GM12873 (cell line): ENCODE results near the gene MEGF11.

Experiments used
- TF ChIP-seq, protein P1 (sequence below): IDR thresholded peaks from 2 replicates; pipeline ENCODE4 v1.5.1; 2012; ENCODE audit warnings: low read depth, mild to moderate bottlenecking, moderate library complexity, low read length, control low read depth; ENCODE audit not compliant: insufficient read depth; ENCODE audit errors: missing control alignments

The MEGF11 gene

DNA sequence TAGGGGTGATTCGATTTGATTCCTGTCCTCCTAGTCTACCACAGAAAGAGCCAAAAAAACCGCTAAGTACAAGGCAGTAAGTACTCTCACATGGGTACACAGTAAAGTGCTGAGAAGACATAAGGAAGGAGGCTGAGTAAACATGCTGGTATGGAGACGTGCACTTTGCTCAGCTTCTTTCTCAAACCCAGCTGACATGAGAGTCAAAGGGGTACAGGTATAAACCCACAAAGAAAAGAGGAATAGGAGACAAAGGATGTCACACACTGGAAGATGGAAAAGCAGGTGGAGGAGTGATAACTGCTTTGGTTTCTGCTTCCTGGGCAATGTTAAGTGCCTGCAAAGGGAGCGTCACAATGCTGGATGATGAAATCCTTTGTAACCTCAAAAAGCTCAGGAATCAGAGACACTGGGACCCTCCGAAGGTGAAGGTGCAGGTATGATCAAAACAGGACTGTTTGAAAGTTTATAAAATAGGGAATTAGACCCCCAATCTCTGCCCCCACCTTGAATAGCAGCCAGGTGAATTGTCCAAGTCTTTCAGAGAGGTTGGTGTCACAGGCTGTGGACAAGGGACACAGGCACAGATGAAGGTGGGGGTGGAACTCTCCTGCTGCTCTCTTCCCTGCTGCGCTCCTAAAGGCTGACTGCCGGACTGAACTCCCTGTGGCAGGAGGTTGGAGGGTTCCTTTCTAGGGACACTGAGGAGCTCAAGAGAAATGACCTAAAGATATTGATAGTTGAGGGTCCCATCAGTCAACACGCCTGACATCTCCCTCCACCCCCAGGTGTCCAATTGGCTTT lies 282.4 kb downstream of the MEGF11 start:
- TF ChIP-seq, protein P1, sequence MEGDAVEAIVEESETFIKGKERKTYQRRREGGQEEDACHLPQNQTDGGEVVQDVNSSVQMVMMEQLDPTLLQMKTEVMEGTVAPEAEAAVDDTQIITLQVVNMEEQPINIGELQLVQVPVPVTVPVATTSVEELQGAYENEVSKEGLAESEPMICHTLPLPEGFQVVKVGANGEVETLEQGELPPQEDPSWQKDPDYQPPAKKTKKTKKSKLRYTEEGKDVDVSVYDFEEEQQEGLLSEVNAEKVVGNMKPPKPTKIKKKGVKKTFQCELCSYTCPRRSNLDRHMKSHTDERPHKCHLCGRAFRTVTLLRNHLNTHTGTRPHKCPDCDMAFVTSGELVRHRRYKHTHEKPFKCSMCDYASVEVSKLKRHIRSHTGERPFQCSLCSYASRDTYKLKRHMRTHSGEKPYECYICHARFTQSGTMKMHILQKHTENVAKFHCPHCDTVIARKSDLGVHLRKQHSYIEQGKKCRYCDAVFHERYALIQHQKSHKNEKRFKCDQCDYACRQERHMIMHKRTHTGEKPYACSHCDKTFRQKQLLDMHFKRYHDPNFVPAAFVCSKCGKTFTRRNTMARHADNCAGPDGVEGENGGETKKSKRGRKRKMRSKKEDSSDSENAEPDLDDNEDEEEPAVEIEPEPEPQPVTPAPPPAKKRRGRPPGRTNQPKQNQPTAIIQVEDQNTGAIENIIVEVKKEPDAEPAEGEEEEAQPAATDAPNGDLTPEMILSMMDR = no peak

DNA sequence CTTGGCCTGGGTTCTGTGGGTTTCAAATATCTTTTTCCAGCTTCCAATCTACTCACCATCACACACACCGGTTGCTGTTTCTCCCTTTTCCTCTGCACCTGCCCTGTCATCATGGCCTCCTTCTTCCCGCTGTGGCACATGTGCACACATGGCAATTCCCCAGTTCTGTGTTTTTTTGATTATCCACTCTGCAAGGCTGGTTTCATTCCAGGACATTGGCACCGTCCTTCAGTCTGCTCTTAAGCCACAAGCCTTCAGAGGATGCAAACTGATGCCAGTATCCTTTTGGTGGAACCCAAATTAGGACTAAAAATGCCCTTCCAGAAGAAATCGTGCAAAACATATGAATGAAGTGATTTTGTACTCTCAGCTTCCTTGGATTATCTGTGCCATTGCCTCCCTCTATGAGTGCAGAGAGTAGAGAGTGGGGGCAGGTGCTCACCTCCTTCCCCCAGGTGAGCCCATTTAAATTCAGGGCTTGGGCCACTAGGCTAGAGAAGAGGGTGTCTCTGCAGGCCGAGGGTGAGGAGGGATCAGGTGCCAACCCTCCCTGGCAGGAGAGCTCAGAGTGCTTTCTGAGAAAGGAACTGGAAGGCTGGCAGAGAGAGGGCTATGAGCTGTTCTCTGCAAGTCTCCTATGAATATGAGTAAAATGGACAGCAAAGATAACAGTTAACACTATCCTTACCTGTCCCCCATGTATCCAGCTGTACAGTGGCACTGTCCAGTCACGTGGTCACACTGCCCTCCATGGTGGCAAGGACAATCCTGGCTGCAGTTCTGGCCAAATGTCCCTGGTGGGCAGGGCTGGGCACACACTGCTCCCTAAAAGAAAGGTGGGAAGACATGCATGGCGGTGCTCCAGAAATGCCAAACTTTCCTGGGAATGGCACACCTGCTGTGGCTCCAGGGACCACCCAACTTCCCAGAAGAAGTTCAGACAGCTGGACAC lies 283.4 kb downstream of the MEGF11 start:
- TF ChIP-seq, protein P1 = no peak

DNA sequence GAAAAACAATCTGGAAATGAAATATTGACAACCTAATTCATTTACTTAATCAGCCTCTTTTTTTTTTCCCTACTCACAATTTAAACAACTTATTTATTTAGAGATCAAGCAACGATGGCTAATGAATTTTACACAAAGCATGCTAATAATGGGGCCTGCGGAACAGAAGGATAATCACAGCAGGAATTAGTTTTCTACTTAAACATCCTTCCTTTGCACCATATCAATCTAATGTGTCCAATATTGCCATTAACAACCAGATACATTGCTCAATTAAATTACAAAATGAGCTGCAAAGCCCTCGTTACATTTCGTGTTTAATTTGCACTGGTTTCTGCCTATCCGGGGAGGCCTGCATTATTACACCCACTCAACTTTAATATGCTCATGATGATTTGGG lies 285.0 kb downstream of the MEGF11 start:
- TF ChIP-seq, protein P1 = no peak

DNA sequence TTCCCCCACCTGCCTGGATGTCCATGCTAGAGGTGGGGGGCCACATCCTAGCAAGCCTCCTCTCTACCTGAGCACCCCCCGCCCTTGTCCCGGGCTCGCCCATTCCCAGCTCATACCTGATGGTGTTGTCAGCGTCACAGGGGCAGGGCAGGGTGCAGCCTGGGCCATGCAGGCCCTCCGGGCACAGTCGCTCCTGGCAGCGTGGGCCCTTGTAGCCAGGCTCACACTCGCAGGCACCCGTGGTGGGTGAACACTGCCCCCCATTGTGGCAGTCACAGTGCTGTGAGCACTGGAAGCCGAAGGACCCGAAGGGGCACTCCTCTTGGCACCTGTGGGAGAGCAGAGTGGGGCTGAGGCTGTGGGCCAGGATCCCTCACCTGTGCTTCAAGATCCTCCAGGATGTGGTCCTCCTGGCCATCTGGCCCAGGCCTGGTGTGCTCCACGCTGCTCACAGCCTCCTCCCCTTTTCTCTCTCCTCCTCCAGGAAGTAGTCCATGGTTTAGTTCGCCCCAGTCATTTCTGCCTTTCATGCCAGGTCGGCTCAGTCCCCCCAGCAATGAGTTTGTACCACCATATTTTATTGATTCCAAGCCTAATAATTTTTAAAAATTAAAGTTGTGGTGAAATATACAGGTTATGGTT lies 288.6 kb downstream of the MEGF11 start:
- TF ChIP-seq, protein P1 = no peak

DNA sequence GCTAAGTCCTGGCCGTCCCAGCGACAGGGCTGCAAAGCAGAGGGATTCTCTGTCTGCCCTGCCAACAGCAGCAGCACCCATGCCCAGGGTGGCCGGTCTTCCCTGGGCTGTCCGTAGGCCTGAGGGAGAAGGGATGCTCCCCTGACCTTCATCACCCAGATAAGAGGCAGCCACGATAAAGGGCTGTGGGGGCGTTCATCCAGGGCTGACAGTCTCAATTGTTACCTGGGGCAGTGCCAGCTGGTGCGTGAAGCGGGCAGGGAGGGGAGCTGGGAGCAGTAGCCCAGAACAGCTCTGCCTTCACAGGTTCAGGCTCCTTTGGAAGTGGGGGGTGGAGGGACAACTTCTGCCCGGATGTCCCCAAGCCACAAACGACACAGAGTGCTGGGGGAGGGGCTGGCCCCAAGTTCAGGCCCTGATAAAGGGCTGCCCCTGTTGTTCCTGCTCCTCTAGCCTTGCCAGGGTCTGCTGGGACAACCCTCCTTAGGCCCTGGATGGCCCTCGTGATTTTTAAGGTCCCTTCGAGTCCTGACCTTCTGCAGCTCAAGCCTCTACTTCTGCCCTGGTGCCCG lies 289.6 kb downstream of the MEGF11 start:
- TF ChIP-seq, protein P1 = no peak

DNA sequence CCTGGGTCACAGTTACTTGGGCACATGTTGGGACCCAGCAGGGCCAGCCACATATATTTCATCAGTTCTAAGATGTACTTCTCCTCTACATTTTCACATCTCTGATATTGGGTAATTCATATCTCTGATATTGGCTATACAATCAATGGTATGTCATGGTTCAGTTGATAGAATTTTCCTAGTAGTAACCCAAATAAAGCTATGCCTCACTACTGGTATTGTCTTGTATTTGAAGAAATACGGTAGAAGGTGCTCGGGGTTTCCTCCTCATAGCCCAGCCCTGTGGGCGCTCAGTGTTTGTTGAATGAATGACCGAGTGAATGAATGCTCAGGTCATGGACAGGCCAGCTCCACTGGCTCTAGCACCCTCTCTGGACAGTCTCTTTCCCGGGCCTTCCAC lies 290.2 kb downstream of the MEGF11 start:
- TF ChIP-seq, protein P1 = no peak
